MM.1S (cell line): ENCODE results near the gene PHETA1.

ENCODE experiments used
- DNase-seq: peaks from one replicate; pipeline ENCODE4 v3.0.0-alpha.2; 2015
- H2AFZ ChIP-seq: fragments of 300-600 bp; sonication (generic); 2 replicates; pipeline ENCODE4 v1.6.0; 2016; ENCODE audit warnings: antibody characterized with exemption, low read length
- H3F3A ChIP-seq: fragments of 300-600 bp; sonication (generic); 2 replicates; pipeline ENCODE4 v1.6.1; 2016; ENCODE audit warnings: mild to moderate bottlenecking, antibody characterized with exemption, low read length, moderate library complexity, mixed read lengths; ENCODE audit not compliant: insufficient read depth
- H3K27ac ChIP-seq: fragments of 300-600 bp; sonication (generic); 2 replicates; pipeline ENCODE4 v1.5.1; 2016; ENCODE audit warnings: mild to moderate bottlenecking, low read length
- H3K27me3 ChIP-seq: fragments of 300-600 bp; sonication (generic); replicated peaks from 2 replicates; pipeline ENCODE4 v1.6.0; 2016; ENCODE audit warnings: low read length; ENCODE audit not compliant: insufficient read depth
- H3K36me3 ChIP-seq: fragments of 300-600 bp; sonication (generic); replicated peaks from 2 replicates; pipeline ENCODE4 v1.6.1; 2016; ENCODE audit warnings: mild to moderate bottlenecking, low read length, mixed read lengths; ENCODE audit not compliant: insufficient read depth
- H3K4me1 ChIP-seq: fragments of 300-600 bp; sonication (generic); 2 replicates; pipeline ENCODE4 v1.6.1; 2016; ENCODE audit warnings: low read length, mixed read lengths
- H3K4me2 ChIP-seq: fragments of 300-600 bp; sonication (generic); 2 replicates; pipeline ENCODE4 v1.6.0; 2016; ENCODE audit warnings: low read depth, low read length
- H3K4me3 ChIP-seq: fragments of 300-600 bp; sonication (generic); 2 replicates; pipeline ENCODE4 v1.5.1; 2016; ENCODE audit warnings: low read length, mixed read lengths
- H3K79me2 ChIP-seq: fragments of 300-600 bp; sonication (generic); 2 replicates; pipeline ENCODE4 v1.6.1; 2016; ENCODE audit warnings: mixed run types, low read length, mixed read lengths
- H3K9ac ChIP-seq: fragments of 300-600 bp; sonication (generic); 2 replicates; pipeline ENCODE4 v1.6.1; 2016; ENCODE audit warnings: low read length, mixed read lengths
- H3K9me2 ChIP-seq: fragments of 300-600 bp; sonication (generic); replicated peaks from 2 replicates; pipeline ENCODE4 v1.6.1; 2016; ENCODE audit warnings: mild to moderate bottlenecking, low read length, mixed read lengths; ENCODE audit not compliant: insufficient read depth
- H3K9me3 ChIP-seq: fragments of 300-600 bp; sonication (generic); replicated peaks from 2 replicates; pipeline ENCODE4 v1.6.1; 2016; ENCODE audit warnings: mild to moderate bottlenecking, low read length, mixed read lengths; ENCODE audit not compliant: insufficient read depth
- H4K20me1 ChIP-seq: fragments of 300-600 bp; sonication (generic); 2 replicates; pipeline ENCODE4 v1.6.1; 2016; ENCODE audit warnings: mild to moderate bottlenecking, low read length, moderate library complexity, mixed read lengths; ENCODE audit not compliant: insufficient read depth
- CTCF ChIP-seq: fragments of 300-600 bp; sonication (generic); IDR thresholded peaks from 2 replicates; pipeline ENCODE4 v1.5.1; 2016; ENCODE audit warnings: antibody characterized with exemption, low read length, mixed read lengths
- EZH2 ChIP-seq: fragments of 300-600 bp; sonication (generic); optimal IDR thresholded peaks from 2 replicates; pipeline ENCODE3; 2017; ENCODE audit warnings: low read depth, mild to moderate bottlenecking, antibody characterized with exemption, low read length, mixed read lengths
- EZH2phosphoT487 ChIP-seq: fragments of 300-600 bp; sonication (generic); IDR thresholded peaks from 2 replicates; pipeline ENCODE4 v1.6.1; 2018; ENCODE audit warnings: antibody characterized with exemption, low read length

PHETA1 gene

GRCh38 chr12:111351026-111351425, 17.9 kb downstream of the PHETA1 start:
- Histone ChIP-seq H3K79me2 (no peaks in the 10 kb centered on the region), H3K4me2 (no peak overlapping the region), H3K4me3 (no peak overlapping the region), H3K4me1 (no peaks in the 10 kb centered on the region), H3F3A (no peaks in the 10 kb centered on the region), H2AFZ (no peak overlapping the region), H3K9ac (no peak overlapping the region), H3K9me3 (no peaks in the 10 kb centered on the region), H3K36me3 (no peaks in the 10 kb centered on the region), H4K20me1 (no peaks in the 10 kb centered on the region), H3K27me3 (no peaks in the 10 kb centered on the region), H3K27ac (no peak overlapping the region), H3K9me2 (no peaks in the 10 kb centered on the region)
- no peak for DNase-seq
- TF ChIP-seq EZH2phosphoT487 (no peak), EZH2 (no peak), CTCF (no peak)

DNA sequence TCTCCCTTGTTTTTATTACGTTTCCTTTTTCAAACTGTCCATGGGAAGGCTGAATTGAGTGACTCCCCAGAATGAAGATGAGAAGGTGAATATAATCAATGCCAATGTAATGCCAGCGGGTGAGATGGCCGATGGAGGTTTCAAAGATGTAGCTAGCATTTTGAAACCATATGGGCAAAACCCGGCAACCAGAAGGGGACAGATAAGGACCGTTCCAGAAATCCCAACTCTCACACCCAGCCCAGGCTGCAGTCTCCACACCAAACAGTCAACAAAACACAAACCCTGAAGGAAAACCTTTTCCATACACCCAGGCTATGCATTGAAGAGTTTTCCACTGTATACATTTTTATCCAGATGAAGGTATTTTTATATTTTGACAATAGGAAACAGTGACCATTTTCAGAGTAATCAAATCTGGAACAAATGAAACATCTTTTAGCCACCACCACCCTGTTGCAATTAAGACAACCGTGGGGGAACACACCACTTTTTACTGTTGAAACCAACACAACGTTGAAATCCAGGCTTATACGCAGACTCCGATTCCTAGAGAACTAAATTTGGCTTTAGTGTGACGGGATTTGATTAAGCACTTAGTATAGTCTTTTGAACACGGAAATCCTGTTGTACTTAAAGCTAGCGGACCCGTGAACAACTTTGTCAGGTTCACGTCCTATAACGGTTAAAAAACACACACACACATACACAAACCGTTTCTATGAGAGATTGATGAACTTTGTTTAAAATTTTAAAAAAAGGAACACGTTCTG, 19.0 kb downstream of the PHETA1 start:
- no peak for TF ChIP-seq EZH2
- no peak for TF ChIP-seq EZH2phosphoT487
- no peak for TF ChIP-seq CTCF
- H3K4me1 ChIP-seq, result no peaks in the 10 kb centered on the region
- no peak overlapping the region for H3K4me3 ChIP-seq
- no peaks in the 10 kb centered on the region for H3K27me3 ChIP-seq
- no peaks in the 10 kb centered on the region for H3F3A ChIP-seq
- no peak overlapping the region for H3K4me2 ChIP-seq
- no peaks in the 10 kb centered on the region for H3K9me3 ChIP-seq
- H3K9ac ChIP-seq, result no peak overlapping the region
- no peaks in the 10 kb centered on the region for H3K79me2 ChIP-seq
- no peaks in the 10 kb centered on the region for H3K9me2 ChIP-seq
- DNase-seq, result no peak
- no peak overlapping the region for H2AFZ ChIP-seq
- no peak overlapping the region for H3K27ac ChIP-seq
- no peaks in the 10 kb centered on the region for H3K36me3 ChIP-seq
- H4K20me1 ChIP-seq, result no peaks in the 10 kb centered on the region

- H2AFZ ChIP-seq, result no peak overlapping the region
- no peaks in the 10 kb centered on the region for H3K4me1 ChIP-seq
- H3K4me3 ChIP-seq, result no peak overlapping the region
- TF ChIP-seq EZH2phosphoT487 (no peak), EZH2 (no peak), CTCF (no peak)
- no peaks in the 10 kb centered on the region for H3F3A ChIP-seq
- DNase-seq, result no peak
- H3K27ac ChIP-seq, result no peak overlapping the region
- no peaks in the 10 kb centered on the region for H3K9me2 ChIP-seq
- no peaks in the 10 kb centered on the region for H3K27me3 ChIP-seq
- no peak overlapping the region for H3K9ac ChIP-seq
- H4K20me1 ChIP-seq, result no peaks in the 10 kb centered on the region
- H3K4me2 ChIP-seq, result no peak overlapping the region
- H3K36me3 ChIP-seq, result no peaks in the 10 kb centered on the region
- no peaks in the 10 kb centered on the region for H3K9me3 ChIP-seq
- no peaks in the 10 kb centered on the region for H3K79me2 ChIP-seq
These were observed 19.7 kb downstream of the PHETA1 start for GRCh38 chr12:111349101-111349747.
